ENCODE measurements around the gene PROS1.

Gene PROS1

DNA sequence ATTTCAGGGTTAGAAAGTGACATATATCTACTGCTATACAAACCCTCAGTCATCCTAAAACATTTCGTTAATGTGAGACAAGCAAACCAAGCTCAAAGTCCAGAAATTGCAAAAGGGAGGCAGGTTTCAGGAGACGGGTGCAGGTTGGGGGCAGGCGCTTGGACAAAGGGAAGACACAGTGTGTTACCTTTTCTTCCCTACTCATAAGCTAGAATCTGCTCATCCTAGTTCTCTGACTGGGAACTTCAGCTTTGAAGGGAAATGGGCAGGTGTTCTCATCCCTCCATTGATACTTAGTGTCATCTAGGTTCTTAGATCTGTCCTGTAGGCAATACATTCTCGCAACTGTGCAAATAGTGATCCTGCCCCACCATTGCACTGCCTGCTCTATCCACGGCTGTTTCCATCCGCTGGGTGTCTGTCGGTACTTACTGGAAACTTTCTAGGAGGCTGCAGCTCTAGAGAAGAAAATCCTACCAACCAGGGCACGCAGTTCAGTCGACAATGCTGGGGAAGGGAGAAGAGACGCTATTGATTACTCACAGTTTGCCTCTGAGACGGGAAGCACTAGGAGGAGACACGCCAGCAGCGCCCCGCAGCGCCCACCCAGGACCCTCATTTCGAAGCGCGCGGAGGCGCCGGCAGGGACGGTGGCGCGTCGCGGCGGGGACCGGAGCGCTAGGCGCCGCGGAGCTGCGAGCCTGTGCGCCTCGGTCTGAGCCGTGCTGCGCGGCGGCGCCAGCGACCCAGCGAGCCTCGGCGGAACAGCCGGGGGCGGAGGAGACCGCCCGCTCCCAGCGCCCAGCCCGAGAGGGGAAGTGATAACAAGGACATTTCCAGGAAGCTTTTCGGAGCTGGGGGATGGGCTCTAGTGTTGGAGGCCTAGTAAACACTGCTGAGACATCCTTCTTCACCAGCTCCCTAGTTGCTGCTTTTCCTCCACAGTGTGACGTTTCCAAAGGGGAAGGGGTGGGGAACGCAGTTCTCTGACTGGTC, at the start of gene PROS1:
Gene PROS1, minus strand, starts transcription at position 766 of the 996 bp plus-strand sequence. Its CDS starts 147 bp downstream, at position 619.
- peak; percentile 69 for DNase-seq

DNA sequence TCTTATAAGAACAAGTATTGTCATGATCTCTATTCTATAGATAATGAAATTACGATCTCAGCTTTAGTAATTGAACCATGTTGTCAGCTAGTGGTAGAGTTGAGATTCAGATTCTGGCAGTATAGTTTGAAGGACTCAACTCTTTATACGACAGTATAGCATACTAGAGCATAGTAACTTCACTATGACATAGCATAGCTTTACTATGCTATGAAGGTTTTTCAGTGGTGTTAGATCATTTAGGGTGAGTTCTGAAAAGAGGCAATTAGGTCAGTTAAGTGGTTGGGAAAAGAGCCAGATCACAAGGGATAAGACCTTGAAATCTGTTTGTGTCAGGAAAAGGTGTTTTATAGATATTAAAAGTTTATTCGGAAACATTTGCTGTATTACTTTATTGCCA, 46.6 kb upstream of the PROS1 start:
- DNase-seq: no peak

DNA sequence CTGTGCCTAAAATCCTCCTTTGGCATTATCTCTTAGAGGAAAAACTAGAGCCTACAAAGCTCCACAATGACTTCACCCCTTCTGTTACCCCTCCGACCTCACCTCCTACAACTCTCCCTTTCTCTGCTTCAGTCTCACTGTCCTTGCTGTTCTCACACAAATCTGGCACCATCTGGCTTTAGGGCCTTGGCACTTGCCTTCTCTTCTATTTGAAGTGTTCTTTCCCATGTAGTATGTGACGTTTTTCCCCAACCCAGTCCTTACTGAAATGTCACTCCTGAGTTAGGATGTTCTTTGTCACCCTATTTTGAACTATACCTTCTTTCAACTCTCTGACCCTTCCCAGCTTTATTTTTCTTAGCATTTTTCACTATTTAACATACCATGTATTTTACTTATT, 46.0 kb upstream of the PROS1 start:
- no peak for DNase-seq

DNA sequence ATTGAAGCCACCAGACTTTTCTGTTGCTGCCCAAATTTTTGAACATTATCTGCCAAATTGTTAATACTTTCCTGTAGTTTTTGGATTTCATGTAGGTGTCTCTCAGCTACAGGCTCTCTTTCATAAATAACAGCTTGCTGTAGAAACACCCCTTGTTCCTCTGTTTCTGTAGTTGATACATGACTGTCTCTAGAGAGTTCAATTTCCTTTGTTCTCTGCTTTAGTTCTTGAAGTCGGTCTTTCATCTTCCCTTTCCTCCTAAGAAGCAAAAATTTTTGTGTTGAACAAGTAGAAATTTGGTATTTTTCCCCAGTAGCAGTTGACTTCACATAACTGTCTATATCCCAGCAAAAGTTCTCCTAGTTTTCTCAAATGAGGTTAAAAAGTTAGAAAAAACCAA, 41.3 kb upstream of the PROS1 start:
- DNase-seq: no peak

DNA sequence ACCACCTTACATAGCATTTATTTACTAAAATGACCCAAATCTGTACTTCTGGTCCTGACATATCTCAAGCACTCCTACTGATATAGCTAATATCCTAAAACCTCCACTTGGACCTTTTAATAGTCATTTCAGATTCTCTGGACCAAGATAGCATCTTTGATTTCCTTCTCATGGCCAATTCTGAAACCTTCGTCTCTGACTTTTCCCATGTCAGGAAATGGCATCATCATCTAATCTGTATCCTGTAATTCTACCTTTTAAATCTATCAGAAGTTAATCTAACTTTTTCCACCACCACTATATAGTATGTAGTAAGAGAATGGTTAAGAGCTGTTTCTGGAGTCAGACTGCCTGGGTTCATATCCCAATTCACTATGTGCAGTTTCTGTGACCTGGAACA, 38.5 kb upstream of the PROS1 start:
- DNase-seq: no peak

DNA sequence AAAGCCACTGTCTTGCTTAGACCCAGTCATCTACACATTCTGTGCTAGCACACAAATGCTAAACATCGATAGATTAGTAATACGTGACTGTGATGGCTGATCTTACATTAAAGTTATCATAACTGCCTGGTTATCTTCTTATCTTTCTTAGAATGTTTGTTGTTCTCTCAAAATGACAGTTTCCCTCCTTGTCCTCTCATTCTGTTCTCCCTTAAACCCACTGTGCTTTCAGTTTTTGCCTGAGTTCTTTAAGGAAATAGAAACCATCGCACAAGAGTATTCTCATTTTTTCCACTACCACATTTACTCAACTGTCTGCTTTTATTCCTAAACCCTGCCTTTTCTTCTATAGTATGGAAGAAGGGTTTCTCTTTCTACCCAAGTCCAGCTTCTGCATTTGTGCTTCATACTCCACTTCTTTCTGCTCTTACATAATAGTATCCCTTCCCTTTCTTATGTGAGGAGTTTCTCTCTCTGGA, 37.6 kb upstream of the PROS1 start:
- no peak for DNase-seq

DNA sequence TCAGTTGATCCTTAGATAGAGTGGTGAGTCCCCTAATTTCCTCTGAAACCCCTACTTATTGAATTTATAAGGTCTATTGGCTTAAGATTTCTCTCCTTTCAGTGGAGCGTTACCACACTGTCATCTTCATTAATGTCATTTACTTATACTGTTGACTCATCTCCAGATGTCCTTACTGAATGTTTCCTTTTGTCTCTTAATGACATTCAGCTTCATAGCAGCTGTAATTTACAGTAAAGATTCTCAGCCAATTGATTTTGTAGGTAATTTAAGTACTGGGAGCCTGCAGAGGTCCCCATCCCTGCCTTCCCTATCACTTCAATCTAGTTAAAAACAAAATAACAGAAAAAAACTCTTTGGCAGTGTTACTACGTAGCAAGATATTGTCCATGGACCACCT, 35.9 kb upstream of the PROS1 start:
- no peak for DNase-seq

DNA sequence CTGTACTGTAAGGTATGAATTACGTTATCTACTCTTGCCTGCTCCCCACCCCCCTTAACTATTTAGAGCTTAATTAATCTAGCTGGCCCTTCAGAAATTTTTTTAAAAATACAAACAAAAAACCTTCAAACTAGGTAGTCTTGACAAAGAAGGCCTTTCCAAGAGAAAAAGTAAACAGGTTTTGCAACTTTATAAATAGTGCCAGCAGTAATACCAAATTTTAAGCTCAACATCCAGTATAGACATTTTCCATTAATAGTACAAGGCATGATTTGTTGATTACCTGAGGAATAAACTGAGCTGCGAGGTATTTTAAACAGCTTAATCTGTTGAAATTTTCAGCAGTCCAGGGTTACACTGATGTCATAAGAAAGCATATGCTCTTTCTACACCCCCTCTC, 34.6 kb upstream of the PROS1 start:
- no peak for DNase-seq

DNA sequence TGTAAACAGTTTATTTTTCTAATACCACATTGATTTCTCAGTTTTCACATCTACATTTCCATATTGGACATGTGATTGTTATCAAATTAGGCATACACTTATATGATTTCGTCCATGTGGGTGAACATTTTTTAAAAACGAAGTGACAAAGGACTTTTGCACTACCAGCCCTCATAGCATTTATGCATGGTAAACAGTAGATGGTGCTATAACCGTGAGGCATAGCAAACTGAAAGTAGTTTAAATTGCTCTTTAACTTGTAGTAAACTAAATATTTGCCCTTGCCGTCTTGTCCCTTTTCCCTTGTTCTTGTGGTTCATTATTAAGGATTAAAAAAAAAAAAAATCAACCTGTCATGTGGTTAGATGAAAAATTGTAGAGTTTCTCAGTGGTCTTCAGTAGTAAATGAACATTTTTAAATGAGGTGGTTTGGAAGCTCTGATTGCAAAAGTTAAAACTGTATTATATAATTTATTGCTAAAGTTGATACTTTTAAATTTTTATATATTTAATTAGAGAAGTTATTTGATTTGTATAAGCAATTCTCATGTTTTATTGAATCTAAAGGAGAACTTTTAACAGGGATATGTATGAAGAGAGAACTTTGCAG, 30.7 kb upstream of the PROS1 start:
- DNase-seq: no peak

DNA sequence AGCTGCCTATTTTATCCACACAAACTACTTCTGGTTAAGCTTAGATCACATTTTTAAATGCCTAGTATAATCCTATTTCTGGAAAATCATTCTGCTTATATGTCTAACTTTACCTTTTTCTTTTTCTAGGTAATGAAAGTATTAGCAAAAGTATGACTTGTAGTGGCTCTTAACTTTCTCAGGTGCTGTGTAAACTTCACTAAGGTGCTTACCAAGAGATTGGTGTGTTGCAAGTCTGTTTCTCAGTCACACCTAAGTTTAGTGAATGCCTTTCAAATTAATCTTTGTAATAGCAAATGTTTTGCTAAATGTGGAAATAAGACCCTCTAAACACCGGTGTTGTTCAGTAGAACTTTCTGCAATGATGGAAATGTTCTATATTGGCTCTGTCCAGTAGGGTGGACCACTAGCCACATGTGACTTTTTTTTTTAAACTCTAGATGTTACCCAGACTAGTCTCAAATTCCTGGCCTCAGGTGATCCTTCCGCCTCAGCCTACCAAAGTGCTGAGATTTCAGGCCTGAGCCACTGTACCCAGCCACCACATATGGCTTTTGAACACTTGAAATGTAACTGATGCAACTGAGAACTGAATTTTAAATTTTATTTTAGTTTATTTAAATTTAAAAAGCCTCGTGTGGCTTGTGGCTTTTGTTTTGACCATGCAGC, 28.3 kb upstream of the PROS1 start:
- DNase-seq: no peak

DNA sequence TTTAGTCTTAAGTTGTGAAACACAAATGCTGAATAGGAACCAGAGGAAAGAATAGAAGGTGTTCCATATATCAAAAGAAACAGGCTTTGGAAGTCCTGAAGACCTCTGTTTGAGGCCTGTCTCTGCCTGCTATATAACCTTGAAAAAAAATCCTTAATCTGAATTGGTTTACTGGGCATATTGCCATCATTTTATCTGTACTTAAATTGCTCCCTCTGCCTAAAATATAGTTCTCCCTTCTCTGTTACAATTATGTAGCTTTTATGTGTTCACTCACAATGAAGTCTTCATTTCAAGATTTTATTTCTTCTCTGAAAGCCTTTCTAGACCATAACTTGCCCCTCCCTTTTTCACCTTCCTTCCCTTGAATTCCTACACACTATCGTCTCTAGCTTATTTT, 27.5 kb upstream of the PROS1 start:
- DNase-seq: no peak

DNA sequence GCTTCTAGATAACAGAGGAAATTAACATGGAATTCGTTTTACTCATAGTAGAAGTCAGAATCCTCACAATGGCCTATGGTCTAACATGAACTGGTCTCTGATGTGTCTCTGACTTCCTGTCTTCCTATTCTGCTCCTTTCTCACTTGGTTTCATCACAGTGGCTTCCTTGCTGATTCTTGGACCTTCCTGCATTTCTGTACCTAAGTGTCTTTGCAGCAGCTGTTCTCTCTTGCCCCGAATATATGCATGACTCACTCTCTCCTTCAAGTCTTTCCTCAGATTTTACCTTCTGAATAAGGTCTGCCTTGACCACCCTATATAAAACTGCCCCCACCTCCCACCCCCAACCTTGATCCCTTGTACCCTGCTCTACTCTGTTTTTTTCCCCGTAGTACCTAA, 20.4 kb upstream of the PROS1 start:
- no peak for DNase-seq

DNA sequence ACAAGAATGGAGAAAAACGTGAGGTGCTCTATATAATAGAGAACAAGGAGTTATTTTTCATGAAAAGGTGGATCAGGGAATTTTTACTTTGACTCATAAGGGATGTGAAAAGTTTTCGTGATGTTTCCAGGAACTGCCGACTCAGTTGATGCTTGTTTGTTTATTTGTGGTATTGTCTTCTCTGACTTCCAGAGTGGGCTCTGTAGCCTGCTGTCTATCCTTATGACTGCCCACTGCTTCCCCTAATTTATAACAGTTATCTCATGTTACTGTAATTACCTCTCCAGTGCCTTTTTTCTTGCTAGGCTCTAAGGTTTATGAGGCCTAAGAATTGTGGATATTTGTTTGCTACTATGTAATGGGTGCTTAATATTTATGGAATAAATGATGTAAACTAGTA, 18.5 kb upstream of the PROS1 start:
- DNase-seq: no peak

DNA sequence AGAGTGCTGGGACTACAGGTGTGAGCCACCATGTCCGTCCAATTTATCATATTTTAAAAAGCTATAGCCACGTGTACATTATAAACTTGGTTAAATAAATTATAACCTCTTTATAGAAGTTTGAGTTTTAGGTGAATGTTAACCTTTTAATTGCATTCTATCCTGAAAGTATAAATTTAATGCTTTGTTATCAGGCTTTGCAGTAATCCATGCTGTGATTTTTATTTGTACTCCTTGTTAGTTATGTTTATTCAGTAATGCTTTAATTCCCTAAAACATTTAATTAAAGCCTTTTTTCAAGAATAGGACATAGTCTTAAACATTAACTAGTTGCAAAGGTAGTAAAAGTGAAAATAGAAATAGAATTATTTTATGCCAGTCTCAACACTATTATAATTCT, 17.9 kb upstream of the PROS1 start:
- DNase-seq: no peak

DNA sequence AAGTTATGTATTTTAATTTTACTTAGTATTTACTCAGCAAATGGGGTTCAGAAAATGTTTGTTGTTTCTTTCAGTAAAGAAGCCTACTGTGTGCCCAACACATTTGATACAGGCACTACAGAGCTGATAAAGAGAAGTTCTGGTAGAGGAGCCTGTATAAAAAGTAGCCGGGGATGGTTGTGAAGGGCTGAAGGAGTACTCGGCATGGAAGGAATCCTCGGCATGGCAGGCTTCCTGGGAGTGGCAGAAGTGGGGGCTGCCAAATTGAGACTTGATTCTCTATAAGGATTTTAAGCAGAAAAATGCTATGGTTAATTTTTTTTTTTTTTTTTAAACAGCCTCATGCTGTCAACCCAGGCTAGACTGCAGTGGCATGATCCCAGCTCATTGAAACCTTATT, 15.5 kb upstream of the PROS1 start:
- no peak for DNase-seq

DNA sequence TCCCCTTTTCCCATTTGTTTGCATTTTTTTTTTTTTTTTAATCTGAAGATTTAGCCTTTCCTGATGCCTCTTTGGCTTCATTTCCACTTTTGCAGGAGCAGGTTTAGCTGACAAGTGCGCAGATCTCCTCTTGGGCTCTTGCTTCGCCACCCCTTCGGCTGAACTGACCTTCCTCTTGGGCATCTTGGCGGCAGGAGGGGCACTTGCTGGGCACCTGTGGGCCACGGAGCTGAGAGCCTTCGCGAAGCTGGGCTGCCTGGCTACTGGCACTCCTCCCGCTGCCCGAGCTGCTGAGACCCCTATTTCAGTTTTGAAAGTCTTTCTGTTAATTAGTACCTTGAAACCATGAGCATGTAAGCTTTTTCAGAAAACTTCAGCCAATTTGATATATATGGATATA, 15.1 kb upstream of the PROS1 start:
- no peak for DNase-seq

DNA sequence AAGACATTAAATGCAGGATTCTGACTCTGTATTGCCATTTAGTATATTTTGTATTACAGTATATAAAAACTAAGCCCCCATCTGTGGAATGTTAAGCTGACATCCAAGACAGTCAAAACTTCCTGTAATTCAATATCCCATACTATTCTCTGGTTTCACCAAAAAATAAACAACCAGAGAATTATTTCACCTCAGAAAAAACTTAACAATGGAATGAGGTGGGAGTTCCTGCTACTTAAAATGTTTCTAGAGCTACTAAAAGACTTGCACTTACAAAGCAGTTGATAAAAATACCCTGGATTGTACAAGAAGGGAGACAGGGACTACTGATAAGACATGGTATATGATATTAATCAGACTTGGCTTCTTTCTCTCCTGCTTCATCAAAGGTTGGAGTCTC, 14.6 kb upstream of the PROS1 start:
- no peak for DNase-seq

DNA sequence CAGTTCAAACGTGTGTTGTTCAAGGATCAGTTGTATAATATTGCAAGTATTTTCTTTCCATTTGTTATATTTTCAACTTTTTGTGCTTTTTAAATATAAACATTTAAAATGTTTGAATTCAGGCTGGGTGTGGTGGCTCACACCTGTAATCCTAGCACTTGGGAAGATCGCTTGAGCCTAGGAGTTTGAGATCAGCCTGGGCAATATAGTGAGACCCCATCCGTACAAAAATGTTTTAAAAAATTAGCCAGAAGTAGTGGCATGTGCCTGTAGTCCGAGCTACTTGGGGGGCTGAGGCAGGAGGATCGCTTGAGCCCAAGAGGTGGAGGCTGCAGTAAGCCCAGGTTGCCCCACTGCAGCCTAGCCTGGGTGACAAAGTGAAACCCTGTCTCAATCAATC, 10.9 kb upstream of the PROS1 start:
- DNase-seq: no peak

DNA sequence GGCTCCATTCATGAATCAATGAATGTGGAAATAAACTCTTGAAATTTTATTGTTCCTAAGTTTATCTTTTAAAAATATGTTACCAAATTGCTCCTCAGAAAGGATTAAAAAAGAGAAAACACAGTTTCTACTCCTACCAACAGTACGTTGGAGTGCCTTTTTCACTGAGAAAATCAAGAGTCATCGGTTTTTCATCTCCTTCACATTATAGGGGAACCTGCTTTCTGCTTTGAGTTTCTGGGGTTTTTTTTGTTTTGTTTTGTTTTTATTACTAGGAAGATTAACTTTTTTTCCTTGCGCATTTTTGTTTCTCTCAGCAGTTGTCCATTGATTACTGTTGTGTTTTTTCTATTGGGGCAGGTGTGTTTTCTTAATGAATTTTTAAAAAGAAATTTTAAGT, 9.7 kb upstream of the PROS1 start:
- DNase-seq: no peak

DNA sequence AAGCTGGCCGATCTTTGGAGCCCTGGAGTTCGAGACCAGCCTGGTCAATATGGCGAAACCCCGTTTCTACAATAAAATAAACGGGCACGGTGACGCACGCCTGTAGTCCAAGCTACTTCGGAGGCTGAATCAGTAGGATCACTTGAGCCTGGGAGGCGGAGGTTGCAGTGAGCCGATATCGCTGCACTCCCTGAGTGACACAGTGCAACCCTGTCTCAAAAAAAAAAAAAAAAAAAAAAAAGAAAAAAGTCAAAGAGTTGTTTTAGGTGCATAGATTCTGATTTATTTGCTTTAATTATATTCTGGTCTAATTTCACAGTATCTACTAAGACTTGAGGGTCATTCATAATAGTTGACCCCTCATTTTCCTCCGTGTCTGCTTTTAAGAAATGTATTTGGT, 8.0 kb upstream of the PROS1 start:
- no peak for DNase-seq

DNA sequence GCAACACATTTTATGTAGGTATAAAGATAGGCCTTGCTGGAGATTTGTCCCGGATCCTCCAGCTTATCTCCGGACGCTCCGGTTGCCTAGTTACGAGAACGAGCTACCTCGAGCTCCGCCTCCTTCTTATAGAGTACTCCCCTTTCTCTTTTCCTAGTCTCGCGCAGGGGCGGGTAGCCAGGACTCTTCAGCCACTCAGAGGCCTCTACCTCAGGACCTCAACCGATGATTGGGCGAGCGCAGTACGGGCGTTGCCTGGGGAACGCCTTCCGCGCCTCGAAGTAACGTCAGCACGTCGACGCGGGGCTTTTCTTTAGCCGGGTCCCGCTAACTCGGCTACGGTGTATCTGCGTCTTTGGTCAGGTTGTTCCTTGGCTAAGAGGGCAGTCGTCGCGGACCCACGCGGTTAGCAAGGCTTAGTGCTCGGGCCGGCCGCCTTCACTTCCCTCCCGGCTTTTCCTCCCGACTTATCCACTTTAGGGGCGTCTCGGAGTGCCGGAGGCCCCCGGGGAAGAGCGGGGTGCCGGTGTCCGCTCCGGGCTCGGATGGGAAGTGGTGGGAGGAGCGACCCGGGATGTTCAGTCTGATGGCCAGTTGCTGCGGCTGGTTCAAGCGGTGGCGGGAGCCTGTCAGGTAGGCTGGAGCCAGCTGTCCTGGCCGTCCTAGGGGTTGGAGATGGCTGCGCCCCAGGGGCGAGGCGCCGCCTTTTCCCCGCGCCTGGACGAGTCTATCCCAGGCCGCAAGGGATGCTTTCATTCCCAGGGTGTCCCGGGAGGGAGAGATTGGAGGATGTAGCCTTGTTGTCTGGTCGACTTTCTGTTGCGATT, 6.4 kb upstream of the PROS1 start, which contains the start of gene ARL13B:
Gene ARL13B, plus strand, starts transcription at position 306 of the 827 bp plus-strand sequence. Its CDS starts 269 bp downstream, at position 575.
- peak; percentile 94 for DNase-seq

DNA sequence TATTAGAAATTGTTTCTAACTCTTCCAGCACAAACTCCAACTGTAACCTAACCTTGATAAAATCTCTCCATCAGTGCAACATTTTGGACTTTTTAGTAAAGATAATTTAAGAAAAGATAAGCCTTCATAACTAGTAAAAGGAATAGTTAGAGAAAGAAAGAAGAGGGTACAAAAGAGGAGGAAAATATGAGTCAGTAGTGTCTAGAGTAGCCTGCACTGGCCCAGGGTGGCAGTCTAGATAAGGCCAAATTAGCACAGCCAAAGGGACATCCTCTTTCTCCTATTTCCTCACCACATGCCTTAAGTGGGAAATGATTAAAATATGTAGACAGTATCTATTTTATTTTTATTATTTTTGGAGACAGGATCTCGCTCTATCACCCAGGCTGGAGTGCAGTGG, 3.7 kb downstream of the PROS1 start:
- no peak for DNase-seq

DNA sequence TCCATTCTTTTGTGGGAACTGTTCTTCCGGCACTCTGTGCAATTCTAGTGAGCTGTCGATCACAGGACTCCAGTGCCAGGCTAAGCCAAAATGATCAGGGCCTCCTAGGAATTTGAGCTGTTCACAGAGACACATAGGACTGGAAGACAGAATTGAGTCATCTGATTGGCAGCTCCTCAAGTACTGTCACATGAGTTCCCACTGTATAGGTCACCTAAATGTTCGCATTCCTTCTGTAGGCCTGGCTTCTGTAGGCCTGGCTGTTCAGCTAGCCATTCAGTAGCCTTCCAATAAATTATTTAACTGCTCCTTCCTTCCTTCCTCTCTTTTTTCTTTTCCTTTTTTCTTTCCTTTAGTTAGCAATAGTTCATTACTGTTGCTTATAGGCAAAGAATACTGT, 4.3 kb downstream of the PROS1 start:
- DNase-seq: no peak
